Erythroblast (primary cell): ENCODE measurements around the gene ACVR1B.
A peak's percentile ranks its signal among the peaks of the same experiment; 100 is the strongest.

Experiments
- DNase-seq, 2 experiments: peaks; one replicate each; lab custom pipeline; 2025; lab: John Stamatoyannopoulos, UW
- GATA1 ChIP-seq: IDR thresholded peaks from 2 replicates; pipeline ENCODE4 v1.6.1; 2011; ENCODE audit warnings: low read depth, mild to moderate bottlenecking, control low read depth, low read length, moderate library complexity
- POLR2A ChIP-seq: IDR thresholded peaks from 2 replicates; pipeline ENCODE4 v1.6.1; 2011; ENCODE audit warnings: mild to moderate bottlenecking, low read length

ACVR1B gene

GRCh38 chr12:52032804-52033445, 81.4 kb downstream of the ACVR1B start:
- TF ChIP-seq GATA1 (no peak), POLR2A (no peak)
- DNase-seq = peak; percentile 91 to 93

DNA sequence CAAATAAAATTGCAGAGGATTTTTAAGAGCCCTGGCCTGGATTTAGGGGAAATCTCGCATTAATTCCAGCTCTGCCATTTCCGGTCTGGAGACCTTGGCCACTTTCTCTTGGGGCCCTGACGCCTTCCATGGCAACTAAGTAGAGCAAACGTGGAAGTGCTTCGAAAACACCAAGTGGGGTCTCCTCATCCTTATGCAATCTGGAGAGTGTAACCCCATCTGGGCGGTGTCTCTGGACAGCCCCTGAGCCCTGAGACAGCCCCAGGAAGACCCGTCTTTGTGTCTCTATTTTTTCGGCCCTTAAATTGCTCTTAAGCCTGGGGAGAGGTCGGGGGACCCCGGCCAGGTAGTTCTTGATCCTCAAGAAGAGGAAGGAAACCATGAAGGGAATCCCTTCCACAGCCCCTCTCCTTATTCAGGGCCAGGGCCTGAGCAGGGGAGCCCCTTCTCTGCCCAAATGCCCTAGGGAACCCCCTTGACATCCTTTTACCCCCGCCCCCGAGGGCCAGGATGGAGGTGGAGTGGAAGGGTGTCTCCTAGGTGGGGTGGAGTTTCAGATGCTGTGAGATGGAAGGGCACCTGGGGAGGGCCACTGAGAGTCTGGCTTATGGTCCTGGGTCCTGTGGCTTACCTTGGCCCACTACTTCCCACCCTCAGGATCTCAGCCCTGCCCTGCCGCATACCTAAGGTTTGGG, 82.1 kb downstream of the ACVR1B start:
- TF ChIP-seq POLR2A = no peak
- no peak for TF ChIP-seq GATA1
- no peak for DNase-seq

- no peak for DNase-seq
- no peak for TF ChIP-seq POLR2A
- no peak for TF ChIP-seq GATA1
Observed at GRCh38 chr12:52035190-52035589, 83.7 kb downstream of the ACVR1B start.

GRCh38 chr12:52035926-52036325, 84.4 kb downstream of the ACVR1B start:
- DNase-seq = no peak
- TF ChIP-seq POLR2A (no peak), GATA1 (no peak)

DNA sequence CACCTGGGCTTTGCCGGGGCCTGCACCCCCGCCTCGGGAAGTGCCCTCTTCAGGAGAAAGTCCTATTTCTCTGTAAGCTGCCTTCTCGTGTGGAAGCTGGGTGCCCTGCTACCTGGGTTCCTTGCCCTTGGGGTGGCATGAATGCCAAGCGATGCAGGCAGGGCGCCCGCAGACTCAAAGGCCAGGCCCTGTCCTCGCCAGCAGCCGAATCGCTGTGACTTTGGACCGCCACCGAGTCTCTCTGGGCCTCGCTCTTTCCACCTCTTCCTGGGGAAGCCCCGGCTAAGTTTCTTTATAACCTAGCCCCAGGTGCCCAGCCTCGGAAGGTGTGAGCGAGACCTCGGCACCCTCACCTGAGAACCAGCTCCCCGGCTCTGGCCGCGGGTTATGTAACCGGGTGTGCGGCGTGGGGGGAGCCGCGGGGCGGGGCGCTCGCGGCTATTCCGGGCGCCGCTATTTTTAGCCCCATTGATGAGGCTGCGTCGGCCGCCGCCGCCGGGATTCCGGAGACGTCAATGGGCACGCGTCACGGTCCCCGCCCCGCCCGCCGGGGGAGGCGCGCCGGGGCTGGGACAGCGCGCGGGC, 85.2 kb downstream of the ACVR1B start:
- peak; percentile 51 to 71 for DNase-seq
- no peak for TF ChIP-seq GATA1
- peak; percentile 40 for TF ChIP-seq POLR2A

DNA sequence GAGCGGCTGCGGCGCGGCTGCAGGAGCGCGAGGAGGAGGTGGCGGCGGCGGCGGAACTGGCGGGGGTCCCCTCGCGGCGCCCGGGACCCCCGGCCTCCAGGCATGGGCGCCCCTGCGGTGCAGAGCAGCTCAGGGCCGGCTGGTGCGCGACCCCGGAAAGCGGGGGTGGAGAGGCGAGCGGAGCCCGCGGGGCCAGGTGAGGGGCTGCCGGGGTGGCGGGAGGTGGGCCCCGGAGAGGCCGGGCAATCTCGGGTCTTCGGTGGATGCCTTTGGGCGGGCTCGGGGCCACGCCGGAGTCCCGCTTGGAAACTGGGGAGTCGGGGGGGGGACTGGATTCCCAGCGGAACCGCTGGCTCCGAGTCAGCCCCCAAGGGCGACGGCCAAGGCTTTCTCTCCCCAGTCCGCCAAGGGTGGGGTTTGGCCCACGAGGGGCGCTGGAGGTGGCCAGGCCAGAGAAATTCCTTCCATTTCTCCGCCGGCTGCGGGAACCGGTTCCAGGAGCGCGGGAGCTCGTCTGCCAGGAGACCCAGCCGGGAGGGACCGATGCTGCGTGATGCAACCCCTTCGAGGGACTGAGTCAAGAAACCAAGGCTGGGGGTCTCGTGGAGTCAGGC, 85.9 kb downstream of the ACVR1B start:
- DNase-seq = no peak
- no peak for TF ChIP-seq POLR2A
- no peak for TF ChIP-seq GATA1

- no peak for DNase-seq
- TF ChIP-seq POLR2A (no peak), GATA1 (no peak)
Observed at GRCh38 chr12:52038447-52038846, 86.9 kb downstream of the ACVR1B start.

DNA sequence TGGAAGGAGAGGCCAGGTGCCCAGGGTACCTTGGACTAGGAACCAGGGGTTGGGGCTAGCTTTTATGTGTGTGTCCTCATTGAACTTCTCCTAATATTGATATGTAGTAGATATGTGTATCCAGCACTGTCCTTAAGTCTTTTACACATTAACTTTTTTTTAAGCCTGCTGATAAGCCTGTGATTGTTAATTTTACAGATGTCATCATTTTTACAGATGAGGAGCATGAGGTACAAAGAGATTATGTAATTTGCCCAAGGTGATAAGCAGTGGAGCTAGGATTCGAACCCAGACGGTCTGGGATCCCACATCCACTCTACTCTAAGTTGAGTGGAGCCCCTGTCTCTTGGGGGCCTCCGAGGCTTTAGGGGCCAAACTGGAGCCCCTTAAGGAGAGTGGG, 89.5 kb downstream of the ACVR1B start:
- TF ChIP-seq POLR2A = no peak
- TF ChIP-seq GATA1 = no peak
- DNase-seq = no peak

GRCh38 chr12:52041695-52042123, 90.2 kb downstream of the ACVR1B start:
- DNase-seq = no peak
- TF ChIP-seq POLR2A (no peak), GATA1 (no peak)

DNA sequence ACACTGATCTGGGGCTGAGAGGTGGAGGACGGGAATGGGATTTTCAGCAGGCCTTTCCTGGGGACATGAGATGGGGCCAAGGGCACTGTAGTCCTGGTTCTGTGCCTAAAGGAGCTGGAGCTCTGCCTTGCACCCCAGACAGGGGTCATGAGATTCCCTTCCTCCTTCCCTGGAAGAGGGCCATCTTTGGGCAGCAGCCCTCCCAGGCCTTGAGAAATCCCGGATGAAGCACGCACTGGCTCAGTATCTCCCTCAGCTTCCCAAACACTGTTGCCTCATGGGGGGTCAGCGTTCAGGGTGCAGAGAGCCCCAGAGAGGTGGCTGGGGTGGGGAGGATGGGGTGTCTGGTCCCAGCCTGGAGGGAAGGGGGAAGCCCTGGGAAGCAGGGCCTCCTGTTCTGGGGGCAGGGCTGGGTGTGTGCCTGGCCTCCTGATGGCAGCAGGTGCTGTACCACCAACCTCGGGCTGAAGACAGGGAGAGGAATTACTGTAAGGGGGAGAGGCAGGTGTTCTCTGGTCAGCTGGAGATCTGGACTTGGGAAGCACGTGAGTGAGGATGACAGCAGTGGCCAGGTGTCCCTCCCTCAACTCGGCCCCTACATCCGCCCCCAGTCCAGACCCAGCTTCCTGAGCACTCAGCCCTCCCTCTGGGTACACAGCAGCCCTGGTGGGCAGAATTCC, 91.3 kb downstream of the ACVR1B start:
- TF ChIP-seq GATA1 (no peak), POLR2A (no peak)

DNA sequence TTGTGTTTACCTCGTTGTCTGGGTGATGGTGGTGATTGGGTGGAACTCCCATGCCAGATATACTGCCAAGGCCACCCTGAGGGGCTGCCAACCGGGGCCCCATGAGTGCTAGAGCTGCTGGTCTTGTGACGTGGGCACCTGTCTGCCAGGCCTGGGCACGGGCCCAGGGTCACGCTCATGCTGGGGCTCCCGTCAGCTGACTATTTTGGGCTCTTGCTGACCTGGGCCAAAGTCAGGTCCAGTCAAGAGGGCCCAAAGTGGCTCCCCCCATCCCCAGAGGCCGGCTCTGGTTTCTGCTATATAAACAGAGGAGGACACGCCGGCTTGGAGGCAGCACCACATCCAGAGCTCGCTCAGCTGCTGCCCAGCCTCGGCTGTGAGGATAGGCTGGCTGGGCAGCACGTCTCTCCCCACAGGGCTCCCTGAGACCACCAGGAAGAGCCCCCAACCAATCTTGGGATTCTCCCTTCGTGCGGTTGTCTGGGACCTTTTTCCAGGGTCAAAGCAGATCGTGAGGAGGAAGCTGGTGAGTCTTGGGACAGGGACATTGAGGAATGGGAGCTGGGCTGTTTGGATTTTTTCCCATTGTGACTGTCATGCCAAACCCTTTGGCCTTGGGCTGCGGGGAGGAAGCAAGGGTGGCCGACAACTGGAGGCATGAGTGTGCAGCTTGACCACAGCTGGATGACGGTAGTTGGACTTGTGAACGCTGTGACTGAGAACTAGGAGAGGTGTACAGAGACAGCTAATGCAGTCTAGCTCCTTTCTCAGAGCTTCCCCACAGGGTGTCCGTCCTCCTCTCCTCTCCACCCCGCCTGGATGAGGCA, 92.1 kb downstream of the ACVR1B start:
- DNase-seq = no peak
- no peak for TF ChIP-seq GATA1
- no peak for TF ChIP-seq POLR2A

More for the DNA sequence above, 91.3 kb downstream of the ACVR1B start:
- DNase-seq = no peak

DNA sequence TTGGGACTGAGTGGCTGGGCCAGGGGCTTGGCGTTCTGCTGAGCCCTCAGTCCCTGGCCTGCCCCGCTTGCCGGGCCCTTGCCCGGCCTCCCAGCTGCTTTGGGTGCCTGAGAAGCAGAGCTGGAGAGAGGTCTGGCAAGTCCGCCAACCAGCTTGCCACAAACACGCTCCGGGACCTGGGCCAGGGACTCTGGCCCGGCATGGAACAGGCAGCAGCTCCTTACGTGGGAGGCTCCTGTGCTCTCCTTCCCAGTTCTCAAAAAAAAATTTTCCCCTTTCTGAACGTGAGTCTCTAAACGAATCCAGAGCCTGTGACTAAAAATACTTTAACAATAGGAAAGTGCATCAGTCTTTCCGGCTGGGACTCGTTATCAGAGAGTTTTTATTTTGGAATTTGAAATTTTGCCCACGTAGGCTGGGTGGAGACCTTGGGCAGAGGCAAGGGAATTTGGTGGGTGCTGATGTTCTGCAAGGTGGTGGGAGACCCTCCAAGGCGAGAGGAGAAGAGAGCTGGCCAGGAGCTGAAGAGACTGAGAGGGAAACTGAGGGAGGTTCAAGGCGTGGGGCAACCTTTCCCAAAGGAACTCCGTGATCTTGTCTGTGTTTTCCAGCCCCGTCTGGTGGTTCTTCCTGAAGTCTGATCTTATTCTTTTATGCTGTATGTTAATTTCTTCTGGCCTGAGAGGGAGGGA, 92.9 kb downstream of the ACVR1B start:
- TF ChIP-seq POLR2A (no peak), GATA1 (no peak)
- no peak for DNase-seq

DNA sequence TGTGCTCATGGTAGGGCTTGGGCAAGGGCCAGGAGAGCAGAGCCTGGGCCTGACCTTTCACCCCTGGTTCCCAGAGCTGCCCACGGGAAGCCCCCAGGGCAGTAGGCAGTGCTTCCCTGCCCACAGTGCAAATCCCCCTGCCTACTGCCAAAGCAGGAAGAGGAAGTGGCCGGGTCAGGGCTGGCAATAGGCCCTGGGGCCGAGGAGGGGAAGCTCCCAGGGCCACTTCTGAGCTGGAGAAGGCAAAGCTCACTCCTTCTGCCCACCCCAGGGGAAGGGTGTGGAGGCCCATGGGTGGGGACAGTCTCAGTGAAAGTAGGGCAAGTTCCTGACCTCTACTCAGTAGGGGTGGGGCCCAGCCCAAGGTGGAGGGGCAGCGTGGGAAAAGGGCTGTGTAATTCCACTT, 94.3 kb downstream of the ACVR1B start:
- DNase-seq = peak in 1 of 2 experiments; percentile 19
- no peak for TF ChIP-seq POLR2A
- TF ChIP-seq GATA1 = no peak
